ENCODE measurements around the gene WWOX.

The WWOX gene

GRCh38 chr16:78249056-78249455 lies 149.6 kb downstream of the WWOX start:
- Histone ChIP-seq H3K4me3 (no peak overlapping the region), H3K27ac (no peak overlapping the region), H3K4me1 (no peaks in the 10 kb centered on the region), H3K9me3 (no peaks in the 10 kb centered on the region), H3K36me3 (no peaks in the 10 kb centered on the region), H3K27me3 (no peaks in the 10 kb centered on the region)
- intact Hi-C loops (cut with DNase I; ENCODE audit: low total_unique reads): no loop called here
- TF ChIP-seq CTCF (IDR thresholded peaks at IDR 0.05): no peak
- no peak for DNase-seq

GRCh38 chr16:78249832-78250231 lies 150.4 kb downstream of the WWOX start:
- Histone ChIP-seq H3K27me3 (no peaks in the 10 kb centered on the region), H3K4me1 (no peaks in the 10 kb centered on the region), H3K9me3 (no peaks in the 10 kb centered on the region), H3K36me3 (no peaks in the 10 kb centered on the region), H3K4me3 (no peak overlapping the region), H3K27ac (no peak overlapping the region)
- no peak for TF ChIP-seq CTCF (IDR thresholded peaks at IDR 0.05)
- intact Hi-C loops (cut with DNase I; ENCODE audit: low total_unique reads): no loop called here
- DNase-seq: no peak

- Histone ChIP-seq H3K36me3 (no peaks in the 10 kb centered on the region), H3K27me3 (no peaks in the 10 kb centered on the region), H3K9me3 (no peaks in the 10 kb centered on the region), H3K4me3 (no peak overlapping the region), H3K4me1 (no peaks in the 10 kb centered on the region), H3K27ac (no peak overlapping the region)
- intact Hi-C loops (cut with DNase I; ENCODE audit: low total_unique reads): no loop called here
- TF ChIP-seq CTCF (IDR thresholded peaks at IDR 0.05): no peak
- DNase-seq: no peak
Observed at GRCh38 chr16:78251115-78251514, 151.7 kb downstream of the WWOX start.

GRCh38 chr16:78252757-78253156 lies 153.3 kb downstream of the WWOX start:
- Histone ChIP-seq H3K4me1 (no peaks in the 10 kb centered on the region), H3K36me3 (no peaks in the 10 kb centered on the region), H3K27me3 (no peaks in the 10 kb centered on the region), H3K9me3 (no peaks in the 10 kb centered on the region), H3K27ac (no peak overlapping the region), H3K4me3 (no peak overlapping the region)
- intact Hi-C loops (cut with DNase I; ENCODE audit: low total_unique reads): no loop called here
- no peak for DNase-seq
- TF ChIP-seq CTCF (IDR thresholded peaks at IDR 0.05): no peak

GRCh38 chr16:78254841-78255240 lies 155.4 kb downstream of the WWOX start:
- H3K4me1 ChIP-seq: peaks cover 0 to 15% (median 3%) of the 10 kb centered on the region in 4 donors
- no peaks in the 10 kb centered on the region for H3K27me3 ChIP-seq
- DNase-seq: no peak
- no peak for TF ChIP-seq CTCF (IDR thresholded peaks at IDR 0.05)
- intact Hi-C loops (cut with DNase I; ENCODE audit: low total_unique reads): no loop called here
- no peaks in the 10 kb centered on the region for H3K9me3 ChIP-seq
- H3K36me3 ChIP-seq: no peaks in the 10 kb centered on the region
- no peak overlapping the region for H3K4me3 ChIP-seq
- H3K27ac ChIP-seq: no peak overlapping the region

- Histone ChIP-seq H3K4me3 (no peak overlapping the region), H3K9me3 (no peaks in the 10 kb centered on the region), H3K27me3 (no peaks in the 10 kb centered on the region), H3K4me1 (peaks cover 0 to 15% (median 3%) of the 10 kb centered on the region in 4 donors), H3K27ac (no peak overlapping the region), H3K36me3 (no peaks in the 10 kb centered on the region)
- no peak for TF ChIP-seq CTCF (IDR thresholded peaks at IDR 0.05)
- intact Hi-C loops (cut with DNase I; ENCODE audit: low total_unique reads): no loop called here
- DNase-seq: no peak
Observed at GRCh38 chr16:78256686-78257375, 157.4 kb downstream of the WWOX start.

Measured in tibial artery (tissue), 4 donors.